Endodermal cell (in vitro differentiated cells): ENCODE results near the gene PRICKLE1. TPM values are rescaled to one million over a fixed set of nuclear protein-coding genes. Genes with fewer than 3 reads are reported as not detected.
A peak's percentile ranks its signal among the peaks of the same experiment; 100 is the strongest.

Source experiments
- DNase-seq: peaks from one replicate; pipeline ENCODE4 v3.0.0-alpha.2; 2017
- H3K27ac ChIP-seq: 2 replicates; pipeline ENCODE4 v1.5.1; 2013; ENCODE audit warnings: mild to moderate bottlenecking, low read depth, low read length, moderate library complexity
- H3K27me3 ChIP-seq: 2 replicates; pipeline ENCODE4 v1.6.1; 2013; ENCODE audit warnings: mild to moderate bottlenecking, low read length, moderate library complexity; ENCODE audit not compliant: insufficient read depth, control insufficient read depth, poor library complexity, severe bottlenecking
- H3K36me3 ChIP-seq: 2 replicates; pipeline ENCODE4 v1.7.0; 2013; ENCODE audit warnings: mild to moderate bottlenecking, low read length, moderate library complexity; ENCODE audit not compliant: control insufficient read depth, insufficient read depth
- H3K4me1 ChIP-seq: one replicate; pipeline ENCODE4 v1.7.0; 2013; ENCODE audit warnings: low read length; ENCODE audit not compliant: control insufficient read depth, insufficient read depth
- H3K4me3 ChIP-seq: 2 replicates; pipeline ENCODE4 v1.5.1; 2013; ENCODE audit warnings: mild to moderate bottlenecking, low read length, moderate library complexity
- H3K9ac ChIP-seq: 2 replicates; pipeline ENCODE4 v1.6.1; 2013; ENCODE audit warnings: mild to moderate bottlenecking, low read length, moderate library complexity; ENCODE audit not compliant: poor library complexity, severe bottlenecking; ENCODE audit errors: extremely low read depth
- H3K9me3 ChIP-seq: 2 replicates; pipeline ENCODE4 v1.6.1; 2013; ENCODE audit warnings: mild to moderate bottlenecking, low read length, moderate library complexity; ENCODE audit not compliant: control insufficient read depth
- H3K27ac Mint-ChIP-seq: 2 replicates; pipeline ENCODE4 v1.8.0; 2020; ENCODE audit warnings: mixed read lengths
- H3K27me3 Mint-ChIP-seq: 2 replicates; pipeline ENCODE4 v1.8.0; 2021; ENCODE audit warnings: mild to moderate bottlenecking, mixed read lengths; ENCODE audit not compliant: insufficient read depth
- H3K36me3 Mint-ChIP-seq: 2 replicates; pipeline ENCODE4 v1.8.0; 2020; ENCODE audit warnings: low read depth, mixed read lengths
- H3K4me1 Mint-ChIP-seq: 2 replicates; pipeline ENCODE4 v1.8.0; 2020; ENCODE audit warnings: mixed read lengths
- H3K4me3 Mint-ChIP-seq: 2 replicates; pipeline ENCODE4 v1.8.0; 2020; ENCODE audit warnings: mild to moderate bottlenecking, moderate library complexity, mixed read lengths
- H3K9me3 Mint-ChIP-seq: 2 replicates; pipeline ENCODE4 v1.8.0; 2020; ENCODE audit warnings: mild to moderate bottlenecking, mixed read lengths
- WGBS, 2 experiments: methylation state at CpG; one replicate each; pipeline versions ENCODE4 v1.1.5 to v1.1.7; 2013; ENCODE audit warnings: missing lambda C conversion rate in 2 of 2, mixed read lengths in 1 of 2; ENCODE audit not compliant: insufficient coverage in 1 of 2, insufficient read length in 1 of 2; 5-methylcytosine and 5-hydroxymethylcytosine counted together
- total RNA-seq, 2 donors: library from RNA; stranded (reverse); fragmentation: NEBNext Ultra II Directional in 1 of 2; extraction: Animal tissue kit (Norgen Biotek cat#: 25700) in 1 of 2; gene quantifications; 2 replicates in 1 of 2; 3 replicates in 1 of 2; pipeline ENCODE4 v1.2.1, GENCODE V29; 2021
- TF ChIP-seq, protein P1 (sequence below): fragments of 200-600 bp; sonication (generic); conservative IDR thresholded peaks from 2 replicates; pipeline ENCODE4 v1.5.0; 2021; ENCODE audit warnings: antibody characterized with exemption, mild to moderate bottlenecking

Gene PRICKLE1
- total RNA-seq, 2 donors from 2014 or later, result 8.3 to 20.6 TPM

- Mint-ChIP-seq H3K27me3 (peaks cover 8% of the 10 kb centered on the region), H3K9me3 (peaks cover 1% of the 10 kb centered on the region), H3K27ac (no peak overlapping the region), H3K4me1 (peaks cover 20% of the 10 kb centered on the region), H3K4me3 (no peak overlapping the region), H3K36me3 (peaks cover 4% of the 10 kb centered on the region)
- Histone ChIP-seq H3K9me3 (no peaks in the 10 kb centered on the region), H3K4me1 (no peaks in the 10 kb centered on the region), H3K4me3 (no peak overlapping the region), H3K36me3 (peaks cover 14% of the 10 kb centered on the region), H3K27ac (no peak overlapping the region), H3K9ac (no peak overlapping the region), H3K27me3 (no peaks in the 10 kb centered on the region)
- peak; percentile 78 for DNase-seq
- 59 to 63% methylated on average over 3 to 4 of the region's 5 CpGs for WGBS, 2 experiments
- TF ChIP-seq, protein P1, sequence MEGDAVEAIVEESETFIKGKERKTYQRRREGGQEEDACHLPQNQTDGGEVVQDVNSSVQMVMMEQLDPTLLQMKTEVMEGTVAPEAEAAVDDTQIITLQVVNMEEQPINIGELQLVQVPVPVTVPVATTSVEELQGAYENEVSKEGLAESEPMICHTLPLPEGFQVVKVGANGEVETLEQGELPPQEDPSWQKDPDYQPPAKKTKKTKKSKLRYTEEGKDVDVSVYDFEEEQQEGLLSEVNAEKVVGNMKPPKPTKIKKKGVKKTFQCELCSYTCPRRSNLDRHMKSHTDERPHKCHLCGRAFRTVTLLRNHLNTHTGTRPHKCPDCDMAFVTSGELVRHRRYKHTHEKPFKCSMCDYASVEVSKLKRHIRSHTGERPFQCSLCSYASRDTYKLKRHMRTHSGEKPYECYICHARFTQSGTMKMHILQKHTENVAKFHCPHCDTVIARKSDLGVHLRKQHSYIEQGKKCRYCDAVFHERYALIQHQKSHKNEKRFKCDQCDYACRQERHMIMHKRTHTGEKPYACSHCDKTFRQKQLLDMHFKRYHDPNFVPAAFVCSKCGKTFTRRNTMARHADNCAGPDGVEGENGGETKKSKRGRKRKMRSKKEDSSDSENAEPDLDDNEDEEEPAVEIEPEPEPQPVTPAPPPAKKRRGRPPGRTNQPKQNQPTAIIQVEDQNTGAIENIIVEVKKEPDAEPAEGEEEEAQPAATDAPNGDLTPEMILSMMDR, result peak; percentile 49
Measured at GRCh38 chr12:42565633-42566032, 23.9 kb downstream of the PRICKLE1 start.

- Mint-ChIP-seq H3K4me3 (no peak overlapping the region), H3K4me1 (peaks cover 20% of the 10 kb centered on the region), H3K36me3 (peaks cover 4% of the 10 kb centered on the region), H3K9me3 (peaks cover 1% of the 10 kb centered on the region), H3K27me3 (peaks cover 8% of the 10 kb centered on the region), H3K27ac (no peak overlapping the region)
- TF ChIP-seq, protein P1, result no peak
- H3K27ac ChIP-seq, result no peak overlapping the region
- peak; percentile 53 for DNase-seq
- H3K36me3 ChIP-seq, result peaks cover 14% of the 10 kb centered on the region
- no peak overlapping the region for H3K4me3 ChIP-seq
- 92 to 93% methylated on average over 2 of the region's 2 CpGs for WGBS, 2 experiments
- no peaks in the 10 kb centered on the region for H3K4me1 ChIP-seq
- H3K27me3 ChIP-seq, result no peaks in the 10 kb centered on the region
- H3K9me3 ChIP-seq, result no peaks in the 10 kb centered on the region
- no peak overlapping the region for H3K9ac ChIP-seq
Measured at GRCh38 chr12:42564996-42565395, 24.6 kb downstream of the PRICKLE1 start.

- H3K27ac ChIP-seq, result no peak overlapping the region
- Mint-ChIP-seq H3K27ac (no peak overlapping the region), H3K9me3 (peaks cover 1% of the 10 kb centered on the region), H3K27me3 (peaks cover 8% of the 10 kb centered on the region), H3K4me1 (peaks cover 19% of the 10 kb centered on the region), H3K4me3 (no peak overlapping the region), H3K36me3 (peaks cover 4% of the 10 kb centered on the region)
- TF ChIP-seq, protein P1, result no peak
- H3K9ac ChIP-seq, result no peak overlapping the region
- peaks cover 14% of the 10 kb centered on the region for H3K36me3 ChIP-seq
- no peaks in the 10 kb centered on the region for H3K9me3 ChIP-seq
- DNase-seq, result no peak
- 85% methylated on average over 3 of the region's 3 CpGs; no CpG with 5 or more reads in 1 of the 2 experiments for WGBS, 2 experiments
- no peaks in the 10 kb centered on the region for H3K27me3 ChIP-seq
- H3K4me1 ChIP-seq, result no peaks in the 10 kb centered on the region
- no peak overlapping the region for H3K4me3 ChIP-seq
Measured at GRCh38 chr12:42564556-42564955, 25.0 kb downstream of the PRICKLE1 start.
